HepG2 (cell line): ENCODE measurements around the gene ZNF322. TPM values are rescaled to one million over a fixed set of nuclear protein-coding genes. Genes with fewer than 3 reads are reported as not detected.

Experiments
- HOXA9 ChIP-seq: sonication (generic); formaldehyde crosslinking; IDR thresholded peaks from 2 replicates; pipeline ENCODE4 v1.8.1; 2022; ENCODE audit warnings: missing genetic modification reagents, mild to moderate bottlenecking, moderate library complexity, borderline replicate concordance
- LCORL ChIP-seq, 2 experiments: fragments of 450-650 bp in 1 of 2; sonication (generic) in 1 of 2; formaldehyde crosslinking in 1 of 2; IDR thresholded peaks; 2 replicates each; pipeline versions ENCODE4 v1.5.0 to v1.6.1; 2017 to 2020; ENCODE audit warnings: antibody characterized with exemption in 1 of 2, missing genetic modification reagents in 1 of 2
- MAFK ChIP-seq, 2 experiments: IDR thresholded peaks in 1 of 2; conservative IDR thresholded peaks in 1 of 2; 2 replicates each; pipeline ENCODE4 v1.6.1; 2011; ENCODE audit warnings: improper control_type of control experiment in 2 of 2, low read length in 2 of 2
- MTF2 ChIP-seq: sonication (generic); formaldehyde crosslinking; IDR thresholded peaks from 2 replicates; pipeline ENCODE4 v1.5.0; 2020; ENCODE audit warnings: missing genetic modification reagents, borderline replicate concordance
- ZBTB3 ChIP-seq: sonication (generic); formaldehyde crosslinking; IDR thresholded peaks from 2 replicates; pipeline ENCODE4 v1.4.0; 2020; ENCODE audit warnings: low read depth, mild to moderate bottlenecking, moderate library complexity, missing genetic modification reagents, borderline replicate concordance
- ZNF160 ChIP-seq: sonication (generic); formaldehyde crosslinking; IDR thresholded peaks from 2 replicates; pipeline ENCODE4 v1.8.0; 2022; ENCODE audit warnings: mild to moderate bottlenecking, inconsistent platforms, missing genetic modification reagents
- ZNF207 ChIP-seq: fragments of 450-650 bp; IDR thresholded peaks from 2 replicates; pipeline ENCODE4 v1.6.1; 2016; ENCODE audit warnings: antibody characterized with exemption, borderline replicate concordance
- ZNF263 ChIP-seq: sonication (generic); formaldehyde crosslinking; IDR thresholded peaks from 2 replicates; pipeline ENCODE4 v1.4.0; 2020; ENCODE audit warnings: missing genetic modification reagents
- ZNF292 ChIP-seq: sonication (generic); formaldehyde crosslinking; IDR thresholded peaks from 2 replicates; pipeline ENCODE4 v1.8.1; 2022; ENCODE audit warnings: mild to moderate bottlenecking, low read depth, missing genetic modification reagents, borderline replicate concordance
- ZNF354B ChIP-seq: sonication (generic); formaldehyde crosslinking; IDR thresholded peaks from 2 replicates; pipeline ENCODE4 v1.8.0; 2022; ENCODE audit warnings: mild to moderate bottlenecking, missing genetic modification reagents
- ZNF772 ChIP-seq: sonication (generic); formaldehyde crosslinking; IDR thresholded peaks from 2 replicates; pipeline ENCODE4 v1.5.0; 2020; ENCODE audit warnings: mild to moderate bottlenecking, missing genetic modification reagents
- ZSCAN21 ChIP-seq: sonication (generic); formaldehyde crosslinking; IDR thresholded peaks from 2 replicates; pipeline ENCODE4 v1.8.0; 2022; ENCODE audit warnings: mild to moderate bottlenecking, missing genetic modification reagents, moderate library complexity, borderline replicate concordance
- ZSCAN30 ChIP-seq: sonication (generic); formaldehyde crosslinking; IDR thresholded peaks from 2 replicates; pipeline ENCODE4 v1.5.0; 2020; ENCODE audit warnings: mild to moderate bottlenecking, missing genetic modification reagents
- polyA plus RNA-seq, 8 experiments: library from polyadenylated mRNA; depleted of rRNA in 3 of 8; stranded (reverse) in 7 of 8; unstranded in 1 of 8; fragments of >200 nt; fragmentation: Illumina TruSeq in 4 of 8; extraction: Trizol in 4 of 8; gene quantifications; 2 replicates each; pipeline versions ENCODE4 v1.2.1 to v1.2.3, GENCODE V29; 2011 to 2016; ENCODE audit warnings: low read depth in 4 of 8, missing spikeins in 1 of 8, mixed read lengths in 1 of 8; ENCODE audit not compliant: insufficient read depth in 1 of 8
- total RNA-seq, 5 experiments: library from RNA; depleted of rRNA; stranded (reverse); fragments of >200 nt; fragmentation: Illumina TruSeq; extraction: Trizol; gene quantifications; 2 replicates each; pipeline ENCODE4 v1.2.3, GENCODE V29; 2016; ENCODE audit warnings: low read depth in 1 of 5
- TF ChIP-seq, protein P1 (sequence below): IDR thresholded peaks from 2 replicates; pipeline ENCODE4 v1.6.1; 2016
- TF ChIP-seq, protein P2 (sequence below): sonication (generic); formaldehyde crosslinking; IDR thresholded peaks from 2 replicates; pipeline ENCODE4 v1.5.1; 2020; ENCODE audit warnings: missing genetic modification reagents, mild to moderate bottlenecking, borderline replicate concordance
- TF ChIP-seq, protein P3 (sequence below): sonication (generic); formaldehyde crosslinking; IDR thresholded peaks from 2 replicates; pipeline ENCODE4 v1.4.0; 2020; ENCODE audit warnings: missing genetic modification reagents
- TF ChIP-seq, protein P4 (sequence below): sonication (generic); formaldehyde crosslinking; IDR thresholded peaks from 2 replicates; pipeline ENCODE4 v1.4.0; 2020; ENCODE audit warnings: missing genetic modification reagents
- TF ChIP-seq, protein P5 (sequence below): fragments of 450-650 bp; IDR thresholded peaks from 2 replicates; pipeline ENCODE4 v1.6.1; 2017

The ZNF322 gene
- total and polyA plus RNA-seq, 2 of the 13 experiments (the other 11 are each of a cell fraction or from before 2014, with no cell fraction given) = 8.3 to 22.8 TPM

DNA sequence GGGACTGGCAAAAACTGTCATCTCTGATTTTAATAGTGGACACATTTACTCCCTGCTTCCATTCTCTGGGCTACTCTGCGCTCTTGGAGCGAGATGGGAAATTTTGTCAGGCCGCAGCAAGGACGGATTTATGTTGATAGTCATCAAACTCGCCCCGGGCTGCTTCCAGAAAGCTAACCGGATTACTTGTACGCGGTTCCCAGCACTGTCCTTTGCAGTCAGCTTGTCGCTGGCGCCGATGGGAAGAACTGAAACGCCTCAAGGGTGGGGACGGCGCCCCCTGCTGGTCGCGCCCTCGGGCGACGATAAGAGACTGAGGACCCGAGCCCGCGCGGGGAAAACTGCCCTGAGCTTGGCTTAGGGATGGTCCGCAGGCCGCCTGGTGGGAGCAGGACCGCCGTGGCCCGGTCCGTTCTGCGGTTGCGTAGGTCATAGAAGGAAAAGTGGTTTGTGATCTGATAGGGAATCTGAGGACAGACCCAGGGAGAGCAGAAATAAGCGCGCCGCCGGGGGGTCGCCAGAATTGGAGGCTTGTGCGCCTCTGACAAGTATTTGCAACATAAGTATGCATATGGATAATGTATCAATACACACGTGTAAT, 63.8 kb downstream of the ZNF322 start (continued):
- TF ChIP-seq MAFK (conservative IDR thresholded peaks at IDR 0.05 in 1 of 2, IDR thresholded peaks at IDR 0.05 in 1 of 2; ENCODE audit: low read length in 2 of 2) (peak in 1 of 2 experiments; percentile 47; a peak in 1 of 4 replicates), ZNF292 (CRISPR knock-in tag) (peak; percentile 91; the same call in 1 of the 2 replicates), ZSCAN30 (no peak), MTF2 (CRISPR knock-in tag) (no peak), ZNF160 (CRISPR knock-in tag) (peak; percentile 67; the same call in 1 of the 2 replicates), ZNF354B (CRISPR knock-in tag) (no peak), ZBTB3 (CRISPR knock-in tag) (no peak), ZNF772 (CRISPR knock-in tag) (no peak), HOXA9 (CRISPR knock-in tag) (0 out of 2 replicates have a peak, but pooled peaks have one; percentile 77), ZNF207 (no peak), ZSCAN21 (CRISPR knock-in tag) (peak; percentile 59; the same call in 1 of the 2 replicates), LCORL (IDR thresholded peaks at IDR 0.05) (no peak), LCORL (CRISPR knock-in tag; IDR thresholded peaks at IDR 0.05) (peak; percentile 55; the same call in 1 of the 2 replicates), ZNF263 (peak; percentile 70; the same call in 1 of the 2 replicates)
- TF ChIP-seq, protein P1, sequence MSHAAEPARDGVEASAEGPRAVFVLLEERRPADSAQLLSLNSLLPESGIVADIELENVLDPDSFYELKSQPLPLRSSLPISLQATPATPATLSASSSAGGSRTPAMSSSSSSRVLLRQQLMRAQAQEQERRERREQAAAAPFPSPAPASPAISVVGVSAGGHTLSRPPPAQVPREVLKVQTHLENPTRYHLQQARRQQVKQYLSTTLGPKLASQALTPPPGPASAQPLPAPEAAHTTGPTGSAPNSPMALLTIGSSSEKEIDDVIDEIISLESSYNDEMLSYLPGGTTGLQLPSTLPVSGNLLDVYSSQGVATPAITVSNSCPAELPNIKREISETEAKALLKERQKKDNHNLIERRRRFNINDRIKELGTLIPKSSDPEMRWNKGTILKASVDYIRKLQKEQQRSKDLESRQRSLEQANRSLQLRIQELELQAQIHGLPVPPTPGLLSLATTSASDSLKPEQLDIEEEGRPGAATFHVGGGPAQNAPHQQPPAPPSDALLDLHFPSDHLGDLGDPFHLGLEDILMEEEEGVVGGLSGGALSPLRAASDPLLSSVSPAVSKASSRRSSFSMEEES (CRISPR knock-in tag) = peak; percentile 81
- TF ChIP-seq, protein P2, sequence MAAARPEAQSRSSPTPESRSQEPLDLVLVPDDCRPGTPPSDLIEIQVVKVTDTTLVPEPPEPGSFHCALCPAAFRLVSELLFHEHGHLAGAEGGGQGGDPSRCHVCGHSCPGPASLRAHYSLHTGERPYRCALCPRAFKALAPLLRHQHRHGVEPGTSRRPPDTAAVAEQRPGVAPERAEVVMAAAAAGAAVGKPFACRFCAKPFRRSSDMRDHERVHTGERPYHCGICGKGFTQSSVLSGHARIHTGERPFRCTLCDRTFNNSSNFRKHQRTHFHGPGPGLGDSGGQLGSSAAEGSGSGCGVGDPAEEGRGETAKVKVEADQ (CRISPR knock-in tag) = no peak
- TF ChIP-seq, protein P3, sequence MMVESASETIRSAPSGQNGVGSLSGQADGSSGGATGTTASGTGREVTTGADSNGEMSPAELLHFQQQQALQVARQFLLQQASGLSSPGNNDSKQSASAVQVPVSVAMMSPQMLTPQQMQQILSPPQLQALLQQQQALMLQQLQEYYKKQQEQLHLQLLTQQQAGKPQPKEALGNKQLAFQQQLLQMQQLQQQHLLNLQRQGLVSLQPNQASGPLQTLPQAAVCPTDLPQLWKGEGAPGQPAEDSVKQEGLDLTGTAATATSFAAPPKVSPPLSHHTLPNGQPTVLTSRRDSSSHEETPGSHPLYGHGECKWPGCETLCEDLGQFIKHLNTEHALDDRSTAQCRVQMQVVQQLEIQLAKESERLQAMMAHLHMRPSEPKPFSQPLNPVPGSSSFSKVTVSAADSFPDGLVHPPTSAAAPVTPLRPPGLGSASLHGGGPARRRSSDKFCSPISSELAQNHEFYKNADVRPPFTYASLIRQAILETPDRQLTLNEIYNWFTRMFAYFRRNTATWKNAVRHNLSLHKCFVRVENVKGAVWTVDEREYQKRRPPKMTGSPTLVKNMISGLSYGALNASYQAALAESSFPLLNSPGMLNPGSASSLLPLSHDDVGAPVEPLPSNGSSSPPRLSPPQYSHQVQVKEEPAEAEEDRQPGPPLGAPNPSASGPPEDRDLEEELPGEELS (CRISPR knock-in tag) = 0 out of 2 replicates have a peak, but pooled peaks have one; percentile 37
- TF ChIP-seq, protein P4, sequence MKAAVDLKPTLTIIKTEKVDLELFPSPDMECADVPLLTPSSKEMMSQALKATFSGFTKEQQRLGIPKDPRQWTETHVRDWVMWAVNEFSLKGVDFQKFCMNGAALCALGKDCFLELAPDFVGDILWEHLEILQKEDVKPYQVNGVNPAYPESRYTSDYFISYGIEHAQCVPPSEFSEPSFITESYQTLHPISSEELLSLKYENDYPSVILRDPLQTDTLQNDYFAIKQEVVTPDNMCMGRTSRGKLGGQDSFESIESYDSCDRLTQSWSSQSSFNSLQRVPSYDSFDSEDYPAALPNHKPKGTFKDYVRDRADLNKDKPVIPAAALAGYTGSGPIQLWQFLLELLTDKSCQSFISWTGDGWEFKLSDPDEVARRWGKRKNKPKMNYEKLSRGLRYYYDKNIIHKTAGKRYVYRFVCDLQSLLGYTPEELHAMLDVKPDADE (CRISPR knock-in tag) = no peak
- TF ChIP-seq, protein P5, sequence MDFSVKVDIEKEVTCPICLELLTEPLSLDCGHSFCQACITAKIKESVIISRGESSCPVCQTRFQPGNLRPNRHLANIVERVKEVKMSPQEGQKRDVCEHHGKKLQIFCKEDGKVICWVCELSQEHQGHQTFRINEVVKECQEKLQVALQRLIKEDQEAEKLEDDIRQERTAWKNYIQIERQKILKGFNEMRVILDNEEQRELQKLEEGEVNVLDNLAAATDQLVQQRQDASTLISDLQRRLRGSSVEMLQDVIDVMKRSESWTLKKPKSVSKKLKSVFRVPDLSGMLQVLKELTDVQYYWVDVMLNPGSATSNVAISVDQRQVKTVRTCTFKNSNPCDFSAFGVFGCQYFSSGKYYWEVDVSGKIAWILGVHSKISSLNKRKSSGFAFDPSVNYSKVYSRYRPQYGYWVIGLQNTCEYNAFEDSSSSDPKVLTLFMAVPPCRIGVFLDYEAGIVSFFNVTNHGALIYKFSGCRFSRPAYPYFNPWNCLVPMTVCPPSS = no peak
